Body of pancreas (tissue), 4 donors: ENCODE measurements around the gene IPO11.

Experiments
- POLR2A ChIP-seq, 3 donors: fragments of 450-650 bp; IDR thresholded peaks; one replicate each; pipeline ENCODE4 v1.6.1; 2016; ENCODE audit warnings: antibody characterized with exemption in 3 of 3, mild to moderate bottlenecking in 2 of 3
- TF ChIP-seq, protein P1 (sequence below), 7 experiments: fragments of 450-650 bp in 4 of 7; fragments of 200-600 bp in 3 of 7; sonication (generic) in 3 of 7; IDR thresholded peaks; one replicate each; pipeline ENCODE4 v1.5.1; 2016 to 2019; ENCODE audit warnings: antibody characterized with exemption in 7 of 7

DNA sequence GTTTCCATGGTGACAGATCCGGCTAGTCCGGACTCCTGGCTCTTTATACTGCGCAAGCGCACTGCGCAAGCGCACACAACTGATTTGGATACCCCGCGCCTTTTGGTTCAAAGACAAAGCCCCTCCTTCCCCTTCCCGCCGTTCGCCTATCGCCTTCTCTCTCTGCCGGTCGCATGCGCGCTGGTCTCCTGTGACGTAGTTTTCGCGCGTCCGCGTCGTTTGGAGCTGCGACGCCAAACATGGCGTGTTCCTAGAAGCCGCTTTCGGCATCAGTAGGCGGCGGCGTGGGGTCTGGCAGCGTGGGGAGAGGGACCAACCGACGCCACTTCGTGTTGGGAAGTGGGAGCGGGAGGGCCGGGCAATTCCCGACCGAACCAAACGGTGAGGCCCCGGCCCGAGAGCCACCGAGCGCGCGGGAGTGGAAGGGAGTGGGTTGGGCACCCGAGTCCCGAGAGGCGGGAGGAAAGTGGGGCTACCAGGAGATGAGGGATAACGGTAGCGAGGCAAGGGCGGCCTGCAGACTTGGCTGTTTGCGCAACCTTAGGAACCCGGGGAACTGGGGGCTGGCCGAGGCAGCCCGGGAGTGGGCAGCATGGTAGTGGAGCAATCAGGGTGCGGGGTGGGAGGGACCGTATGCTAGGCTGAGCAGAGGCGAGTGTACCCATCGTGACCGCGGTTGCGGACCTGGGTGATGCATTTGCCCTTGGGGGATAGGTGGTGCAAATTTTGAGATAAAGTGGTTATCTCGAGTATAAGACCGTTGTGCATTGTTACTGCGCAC, at the start of gene IPO11:
- TF ChIP-seq, protein P1, sequence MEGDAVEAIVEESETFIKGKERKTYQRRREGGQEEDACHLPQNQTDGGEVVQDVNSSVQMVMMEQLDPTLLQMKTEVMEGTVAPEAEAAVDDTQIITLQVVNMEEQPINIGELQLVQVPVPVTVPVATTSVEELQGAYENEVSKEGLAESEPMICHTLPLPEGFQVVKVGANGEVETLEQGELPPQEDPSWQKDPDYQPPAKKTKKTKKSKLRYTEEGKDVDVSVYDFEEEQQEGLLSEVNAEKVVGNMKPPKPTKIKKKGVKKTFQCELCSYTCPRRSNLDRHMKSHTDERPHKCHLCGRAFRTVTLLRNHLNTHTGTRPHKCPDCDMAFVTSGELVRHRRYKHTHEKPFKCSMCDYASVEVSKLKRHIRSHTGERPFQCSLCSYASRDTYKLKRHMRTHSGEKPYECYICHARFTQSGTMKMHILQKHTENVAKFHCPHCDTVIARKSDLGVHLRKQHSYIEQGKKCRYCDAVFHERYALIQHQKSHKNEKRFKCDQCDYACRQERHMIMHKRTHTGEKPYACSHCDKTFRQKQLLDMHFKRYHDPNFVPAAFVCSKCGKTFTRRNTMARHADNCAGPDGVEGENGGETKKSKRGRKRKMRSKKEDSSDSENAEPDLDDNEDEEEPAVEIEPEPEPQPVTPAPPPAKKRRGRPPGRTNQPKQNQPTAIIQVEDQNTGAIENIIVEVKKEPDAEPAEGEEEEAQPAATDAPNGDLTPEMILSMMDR (IDR thresholded peaks at IDR 0.05) = peak in 1 of 7 experiments; percentile 26
- TF ChIP-seq POLR2A (IDR thresholded peaks at IDR 0.05) = peak; percentile 25 to 86 (median 85)
